ENCODE data around the gene MAML2.

Gene MAML2

GRCh38 chr11:96361778-96362177 lies 18.8 kb upstream of the MAML2 start:
- Histone ChIP-seq H3K9me3 (ENCODE audit: low read length) (no peaks in the 10 kb centered on the region), H3K4me3 (ENCODE audit: low read length) (no peak overlapping the region), H2AFZ (ENCODE audit: low read depth, low read length) (no peak overlapping the region), H3K36me3 (ENCODE audit: insufficient read depth, low read length) (peaks cover 48% of the 10 kb centered on the region), H3K27me3 (ENCODE audit: insufficient read depth, low read length) (no peaks in the 10 kb centered on the region), H3K4me1 (ENCODE audit: insufficient read depth, low read length) (no peaks in the 10 kb centered on the region)

GRCh38 chr11:96358321-96358720 lies 15.3 kb upstream of the MAML2 start:
- H3K4me3 ChIP-seq (ENCODE audit: low read length) = no peak overlapping the region
- H3K27me3 ChIP-seq (ENCODE audit: insufficient read depth, low read length) = no peaks in the 10 kb centered on the region
- H3K4me1 ChIP-seq (ENCODE audit: insufficient read depth, low read length) = no peaks in the 10 kb centered on the region
- no peaks in the 10 kb centered on the region for H3K9me3 ChIP-seq (ENCODE audit: low read length)
- H3K36me3 ChIP-seq (ENCODE audit: insufficient read depth, low read length) = peaks cover 47% of the 10 kb centered on the region
- no peak overlapping the region for H2AFZ ChIP-seq (ENCODE audit: low read depth, low read length)

GRCh38 chr11:96357794-96358193 lies 14.8 kb upstream of the MAML2 start:
- no peaks in the 10 kb centered on the region for H3K4me1 ChIP-seq (ENCODE audit: insufficient read depth, low read length)
- H3K36me3 ChIP-seq (ENCODE audit: insufficient read depth, low read length) = peaks cover 50% of the 10 kb centered on the region
- H3K4me3 ChIP-seq (ENCODE audit: low read length) = no peak overlapping the region
- H3K9me3 ChIP-seq (ENCODE audit: low read length) = no peaks in the 10 kb centered on the region
- H2AFZ ChIP-seq (ENCODE audit: low read depth, low read length) = no peak overlapping the region
- H3K27me3 ChIP-seq (ENCODE audit: insufficient read depth, low read length) = no peaks in the 10 kb centered on the region

- H3K36me3 ChIP-seq (ENCODE audit: insufficient read depth, low read length) = peaks cover 50% of the 10 kb centered on the region
- no peaks in the 10 kb centered on the region for H3K27me3 ChIP-seq (ENCODE audit: insufficient read depth, low read length)
- H3K4me1 ChIP-seq (ENCODE audit: insufficient read depth, low read length) = no peaks in the 10 kb centered on the region
- H3K4me3 ChIP-seq (ENCODE audit: low read length) = no peak overlapping the region
- H2AFZ ChIP-seq (ENCODE audit: low read depth, low read length) = no peak overlapping the region
- no peaks in the 10 kb centered on the region for H3K9me3 ChIP-seq (ENCODE audit: low read length)
These were observed 13.9 kb upstream of the MAML2 start for GRCh38 chr11:96356848-96357247.

GRCh38 chr11:96342014-96342960 lies 708 bp downstream of the MAML2 start:
- H3K36me3 ChIP-seq (ENCODE audit: insufficient read depth, low read length) = no peaks in the 10 kb centered on the region
- peaks cover 54% of the 10 kb centered on the region for H3K4me1 ChIP-seq (ENCODE audit: insufficient read depth, low read length)
- H2AFZ ChIP-seq (ENCODE audit: low read depth, low read length) = peak overlapping the region; percentile 78
- no peaks in the 10 kb centered on the region for H3K9me3 ChIP-seq (ENCODE audit: low read length)
- peak overlapping the region; percentile 96 for H3K4me3 ChIP-seq (ENCODE audit: low read length)
- H3K27me3 ChIP-seq (ENCODE audit: insufficient read depth, low read length) = no peaks in the 10 kb centered on the region

- no peak overlapping the region for H2AFZ ChIP-seq (ENCODE audit: low read depth, low read length)
- H3K36me3 ChIP-seq (ENCODE audit: insufficient read depth, low read length) = no peaks in the 10 kb centered on the region
- H3K4me1 ChIP-seq (ENCODE audit: insufficient read depth, low read length) = peaks cover 56% of the 10 kb centered on the region
- no peaks in the 10 kb centered on the region for H3K9me3 ChIP-seq (ENCODE audit: low read length)
- H3K27me3 ChIP-seq (ENCODE audit: insufficient read depth, low read length) = no peaks in the 10 kb centered on the region
- peak overlapping the region; percentile 96 for H3K4me3 ChIP-seq (ENCODE audit: low read length)
These were observed 1.6 kb downstream of the MAML2 start for GRCh38 chr11:96341211-96342013.

DNA sequence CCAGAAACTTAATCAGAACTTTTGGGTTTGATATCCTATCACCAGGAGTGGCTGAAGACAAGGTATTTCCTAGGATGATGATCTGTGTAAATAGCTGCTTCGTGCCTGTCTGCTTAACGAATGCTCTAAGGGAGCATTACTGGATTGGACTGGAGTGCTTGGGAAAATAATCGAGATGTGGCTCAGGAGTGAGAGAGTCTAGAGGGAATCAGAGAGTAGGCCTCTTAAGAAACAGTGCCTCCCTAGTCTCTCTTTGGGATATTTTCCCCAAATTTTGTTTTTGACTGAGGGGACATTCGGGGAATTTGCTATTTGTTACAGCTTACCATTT lies 2.5 kb downstream of the MAML2 start:
- no peaks in the 10 kb centered on the region for H3K27me3 ChIP-seq (ENCODE audit: insufficient read depth, low read length)
- H3K4me3 ChIP-seq (ENCODE audit: low read length) = peak overlapping the region; percentile 96
- no peaks in the 10 kb centered on the region for H3K36me3 ChIP-seq (ENCODE audit: insufficient read depth, low read length)
- no peaks in the 10 kb centered on the region for H3K9me3 ChIP-seq (ENCODE audit: low read length)
- no peak overlapping the region for H2AFZ ChIP-seq (ENCODE audit: low read depth, low read length)
- H3K4me1 ChIP-seq (ENCODE audit: insufficient read depth, low read length) = peaks cover 57% of the 10 kb centered on the region

GRCh38 chr11:96339706-96340554 lies 3.1 kb downstream of the MAML2 start:
- Histone ChIP-seq H3K4me3 (ENCODE audit: low read length) (peak overlapping the region; percentile 96), H3K36me3 (ENCODE audit: insufficient read depth, low read length) (no peaks in the 10 kb centered on the region), H3K27me3 (ENCODE audit: insufficient read depth, low read length) (no peaks in the 10 kb centered on the region), H3K9me3 (ENCODE audit: low read length) (no peaks in the 10 kb centered on the region), H2AFZ (ENCODE audit: low read depth, low read length) (no peak overlapping the region), H3K4me1 (ENCODE audit: insufficient read depth, low read length) (peaks cover 57% of the 10 kb centered on the region)

GRCh38 chr11:96338910-96339705 lies 3.9 kb downstream of the MAML2 start:
- Histone ChIP-seq H3K36me3 (ENCODE audit: insufficient read depth, low read length) (peaks cover 3% of the 10 kb centered on the region), H3K4me3 (ENCODE audit: low read length) (peak overlapping the region; percentile 7), H3K9me3 (ENCODE audit: low read length) (no peaks in the 10 kb centered on the region), H3K27me3 (ENCODE audit: insufficient read depth, low read length) (no peaks in the 10 kb centered on the region), H3K4me1 (ENCODE audit: insufficient read depth, low read length) (peaks cover 57% of the 10 kb centered on the region), H2AFZ (ENCODE audit: low read depth, low read length) (no peak overlapping the region)

DNA sequence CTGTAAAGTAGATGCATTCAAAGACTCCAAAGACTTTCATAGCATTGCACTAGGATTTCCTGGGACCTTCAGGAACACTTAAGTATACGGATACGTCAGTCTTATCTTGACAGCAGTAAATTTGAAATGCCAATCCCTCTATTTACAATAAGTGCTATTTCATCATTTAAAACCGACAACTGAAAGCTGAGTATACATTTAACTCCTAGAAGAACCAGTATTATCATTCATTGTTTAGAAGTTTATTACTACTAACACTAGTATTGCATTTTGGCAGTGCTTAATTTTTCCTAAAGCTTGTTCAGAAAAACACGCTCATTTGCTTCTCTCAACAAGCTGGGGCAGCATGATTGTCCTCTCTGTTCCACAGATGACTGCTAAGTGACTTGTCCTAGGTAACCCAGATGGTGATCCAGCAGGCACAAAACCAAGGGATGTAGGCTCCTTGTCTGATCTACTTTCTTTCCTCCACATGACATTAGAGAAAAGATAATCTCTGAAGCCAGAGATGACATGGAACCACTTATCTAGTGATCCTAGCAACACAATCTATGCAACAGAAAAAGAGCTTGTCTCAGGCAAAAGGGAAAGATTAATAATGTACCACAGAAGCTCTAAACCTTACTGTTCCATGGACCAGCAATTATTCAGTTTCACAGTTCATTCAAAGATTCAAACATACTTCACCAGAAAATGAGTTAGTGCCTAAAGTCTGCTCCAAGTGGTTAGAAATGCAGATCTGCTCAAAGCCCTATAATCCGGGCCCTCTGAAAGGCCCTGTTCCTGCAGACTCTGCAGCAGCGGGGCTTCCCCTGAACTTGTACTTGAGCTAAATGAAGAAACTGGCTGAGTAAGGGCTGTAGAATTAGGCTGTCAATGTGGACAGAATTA lies 5.2 kb downstream of the MAML2 start:
- Histone ChIP-seq H3K36me3 (ENCODE audit: insufficient read depth, low read length) (peaks cover 3% of the 10 kb centered on the region), H3K4me3 (ENCODE audit: low read length) (peak overlapping the region; percentile 17), H3K4me1 (ENCODE audit: insufficient read depth, low read length) (peaks cover 62% of the 10 kb centered on the region), H3K27me3 (ENCODE audit: insufficient read depth, low read length) (no peaks in the 10 kb centered on the region), H2AFZ (ENCODE audit: low read depth, low read length) (no peak overlapping the region), H3K9me3 (ENCODE audit: low read length) (no peaks in the 10 kb centered on the region)

- Histone ChIP-seq H2AFZ (ENCODE audit: low read depth, low read length) (no peak overlapping the region), H3K36me3 (ENCODE audit: insufficient read depth, low read length) (peaks cover 3% of the 10 kb centered on the region), H3K27me3 (ENCODE audit: insufficient read depth, low read length) (no peaks in the 10 kb centered on the region), H3K4me1 (ENCODE audit: insufficient read depth, low read length) (peaks cover 54% of the 10 kb centered on the region), H3K4me3 (ENCODE audit: low read length) (no peak overlapping the region), H3K9me3 (ENCODE audit: low read length) (no peaks in the 10 kb centered on the region)
These were observed 7.6 kb downstream of the MAML2 start for GRCh38 chr11:96335388-96335787.

Data from neuron (in vitro differentiated cells).